HG03378 (cell line): ENCODE data around the gene ACYP2.

Source experiments
- ATAC-seq: cut with Tn5 transposase; IDR thresholded peaks from one replicate; pipeline ENCODE4 v1.9.1; 2021; ENCODE audit warnings: mild to moderate bottlenecking, moderate library complexity; ENCODE audit not compliant: unreplicated experiment

The ACYP2 gene

GRCh38 chr2:54209379-54209778 is 94.0 kb downstream of the ACYP2 start:
- no peak for ATAC-seq

- no peak for ATAC-seq
Observed at GRCh38 chr2:54212456-54212855, 97.0 kb downstream of the ACYP2 start.

GRCh38 chr2:54213082-54213481 is 97.7 kb downstream of the ACYP2 start:
- ATAC-seq, result no peak

GRCh38 chr2:54224997-54225396 is 109.6 kb downstream of the ACYP2 start:
- no peak for ATAC-seq

GRCh38 chr2:54226260-54226659 is 110.8 kb downstream of the ACYP2 start:
- no peak for ATAC-seq

GRCh38 chr2:54227798-54228197 is 112.4 kb downstream of the ACYP2 start:
- no peak for ATAC-seq

- ATAC-seq, result no peak
Observed at GRCh38 chr2:54228945-54229344, 113.5 kb downstream of the ACYP2 start.

- no peak for ATAC-seq
Observed at GRCh38 chr2:54233832-54234649, 118.6 kb downstream of the ACYP2 start.

GRCh38 chr2:54237428-54237827 is 122.0 kb downstream of the ACYP2 start:
- ATAC-seq, result no peak

GRCh38 chr2:54239427-54239826 is 124.0 kb downstream of the ACYP2 start:
- no peak for ATAC-seq

GRCh38 chr2:54240515-54241469 is 125.4 kb downstream of the ACYP2 start:
- no peak for ATAC-seq

- ATAC-seq, result no peak
Observed at GRCh38 chr2:54247115-54247514, 131.7 kb downstream of the ACYP2 start.

GRCh38 chr2:54249629-54250028 is 134.2 kb downstream of the ACYP2 start:
- no peak for ATAC-seq

GRCh38 chr2:54254180-54254579 is 138.8 kb downstream of the ACYP2 start:
- ATAC-seq, result no peak

- ATAC-seq, result no peak
Observed at GRCh38 chr2:54255230-54256090, 140.0 kb downstream of the ACYP2 start.

- ATAC-seq, result no peak
Observed at GRCh38 chr2:54256091-54256694, 140.8 kb downstream of the ACYP2 start, which contains the start of gene TSPYL6. TSPYL6 (minus strand) TSS chr2:54256229; CDS start chr2:54256151, 78 bp downstream.

GRCh38 chr2:54258166-54258565 is 142.8 kb downstream of the ACYP2 start:
- ATAC-seq, result no peak

GRCh38 chr2:54259413-54260240 is 144.2 kb downstream of the ACYP2 start:
- ATAC-seq, result peak; percentile 76

GRCh38 chr2:54260241-54260595 is 144.8 kb downstream of the ACYP2 start:
- ATAC-seq, result no peak

- ATAC-seq, result no peak
Observed at GRCh38 chr2:54261537-54261936, 146.1 kb downstream of the ACYP2 start.
